Breast epithelium (tissue), 4 donors: ENCODE results near the gene SLC28A1. TPM values are rescaled to one million over a fixed set of nuclear protein-coding genes. Genes with fewer than 3 reads are reported as not detected.
A peak's percentile ranks its signal among the peaks of the same experiment; 100 is the strongest.

Experiments
- DNase-seq, 2 donors: peaks; one replicate each; pipeline ENCODE4 v3.0.0-alpha.2; 2019; ENCODE audit warnings: low spot score in 2 of 2
- H3K27ac ChIP-seq, 2 donors: fragments of 200-600 bp; sonication (generic) in 1 of 2; one replicate each; pipeline ENCODE4 v1.5.1; 2016 to 2019; ENCODE audit warnings: mild to moderate bottlenecking in 1 of 2
- H3K27me3 ChIP-seq, 2 donors: fragments of 200-600 bp; sonication (generic) in 1 of 2; one replicate each; pipeline versions ENCODE4 v1.5.1 to v1.6.0; 2017 to 2019; ENCODE audit warnings: control low read depth in 1 of 2, mild to moderate bottlenecking in 1 of 2
- H3K36me3 ChIP-seq: fragments of 200-600 bp; one replicate; pipeline ENCODE4 v1.5.1; 2019
- H3K4me1 ChIP-seq, 2 donors: fragments of 200-600 bp; sonication (generic); one replicate each; pipeline ENCODE4 v1.5.1; 2016 to 2019; ENCODE audit warnings: control low read depth in 1 of 2
- H3K4me3 ChIP-seq, 3 donors: fragments of 200-600 bp; sonication (generic); 1 replicate in 2 of 3; 2 replicates in 1 of 3; pipeline ENCODE4 v1.5.1; 2016 to 2019; ENCODE audit warnings: mild to moderate bottlenecking in 3 of 3, moderate library complexity in 2 of 3
- H3K9me3 ChIP-seq, 2 donors: fragments of 200-600 bp; sonication (generic) in 1 of 2; one replicate each; pipeline ENCODE4 v1.5.1; 2016 to 2019; ENCODE audit warnings: control low read depth in 1 of 2
- POLR2A ChIP-seq: fragments of 450-650 bp; IDR thresholded peaks from one replicate; pipeline ENCODE4 v1.6.1; 2016; ENCODE audit warnings: antibody characterized with exemption, mild to moderate bottlenecking, moderate library complexity
- POLR2AphosphoS5 ChIP-seq, 3 donors: sonication (generic); formaldehyde crosslinking; IDR thresholded peaks; one replicate each; pipeline ENCODE4 v1.6.1; 2017; ENCODE audit warnings: antibody characterized with exemption in 3 of 3
- intact Hi-C: fragments of 100-400 bp; cut with DNase I; formaldehyde crosslinking; loops from one replicate; pipeline ENCODE4 v1.15.1; 2023; ENCODE audit warnings: low total_unique reads
- total RNA-seq, 3 donors: library from RNA; depleted of rRNA; stranded (reverse); fragments of >200 nt; gene quantifications; one replicate each; pipeline ENCODE4 v1.1.0, GENCODE V29; 2016
- TF ChIP-seq, protein P1 (sequence below), 3 donors: fragments of 450-650 bp; IDR thresholded peaks; one replicate each; pipeline ENCODE4 v1.5.1; 2016 to 2017; ENCODE audit warnings: antibody characterized with exemption in 3 of 3, mild to moderate bottlenecking in 3 of 3, moderate library complexity in 3 of 3

SLC28A1 gene
- total RNA-seq, 3 donors from 2014 or later, result 0.59 TPM; not detected in 2

DNA sequence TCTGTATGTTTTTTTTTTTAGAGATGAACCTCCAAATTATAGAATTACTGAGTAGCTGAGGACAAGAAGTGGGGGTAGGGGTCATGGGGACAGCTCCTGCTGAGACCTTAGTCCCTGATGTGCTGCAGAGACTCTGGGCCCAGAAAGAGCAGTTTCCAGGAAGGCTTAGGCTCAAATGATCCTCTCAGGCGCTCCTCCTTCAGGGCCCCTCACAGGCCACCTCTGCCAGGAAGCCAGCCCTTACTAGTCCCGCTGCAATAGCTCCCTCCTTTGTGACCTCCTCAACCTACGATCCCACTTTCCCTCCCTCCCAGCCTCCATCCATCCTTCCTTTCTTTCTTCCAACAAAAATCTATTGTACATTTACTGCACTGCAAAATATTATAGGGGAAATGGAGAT lies 24.6 kb downstream of the SLC28A1 start:
- TF ChIP-seq, protein P1, sequence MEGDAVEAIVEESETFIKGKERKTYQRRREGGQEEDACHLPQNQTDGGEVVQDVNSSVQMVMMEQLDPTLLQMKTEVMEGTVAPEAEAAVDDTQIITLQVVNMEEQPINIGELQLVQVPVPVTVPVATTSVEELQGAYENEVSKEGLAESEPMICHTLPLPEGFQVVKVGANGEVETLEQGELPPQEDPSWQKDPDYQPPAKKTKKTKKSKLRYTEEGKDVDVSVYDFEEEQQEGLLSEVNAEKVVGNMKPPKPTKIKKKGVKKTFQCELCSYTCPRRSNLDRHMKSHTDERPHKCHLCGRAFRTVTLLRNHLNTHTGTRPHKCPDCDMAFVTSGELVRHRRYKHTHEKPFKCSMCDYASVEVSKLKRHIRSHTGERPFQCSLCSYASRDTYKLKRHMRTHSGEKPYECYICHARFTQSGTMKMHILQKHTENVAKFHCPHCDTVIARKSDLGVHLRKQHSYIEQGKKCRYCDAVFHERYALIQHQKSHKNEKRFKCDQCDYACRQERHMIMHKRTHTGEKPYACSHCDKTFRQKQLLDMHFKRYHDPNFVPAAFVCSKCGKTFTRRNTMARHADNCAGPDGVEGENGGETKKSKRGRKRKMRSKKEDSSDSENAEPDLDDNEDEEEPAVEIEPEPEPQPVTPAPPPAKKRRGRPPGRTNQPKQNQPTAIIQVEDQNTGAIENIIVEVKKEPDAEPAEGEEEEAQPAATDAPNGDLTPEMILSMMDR (IDR thresholded peaks at IDR 0.05), result no peak
- TF ChIP-seq POLR2A (no peak), POLR2AphosphoS5 (IDR thresholded peaks at IDR 0.05) (no peak)
- DNase-seq, result no peak
- H3K9me3 ChIP-seq, result no peaks in the 10 kb centered on the region
- H3K4me1 ChIP-seq, result peaks cover 9 to 19% of the 10 kb centered on the region in 2 donors
- intact Hi-C loops, result no loop called here
- H3K27ac ChIP-seq, result peak overlapping the region; percentile 36 to 41
- H3K4me3 ChIP-seq, result no peak overlapping the region
- H3K27me3 ChIP-seq, result no peaks in the 10 kb centered on the region
- H3K36me3 ChIP-seq, result no peaks in the 10 kb centered on the region

GRCh38 chr15:84909782-84910181 lies 25.3 kb downstream of the SLC28A1 start:
- Histone ChIP-seq H3K27me3 (no peaks in the 10 kb centered on the region), H3K4me1 (peaks cover 11 to 25% of the 10 kb centered on the region in 2 donors), H3K27ac (peak overlapping the region; percentile 41 to 96), H3K9me3 (no peaks in the 10 kb centered on the region), H3K36me3 (no peaks in the 10 kb centered on the region), H3K4me3 (no peak overlapping the region)
- no peak for DNase-seq
- intact Hi-C loops, result no loop called here
- TF ChIP-seq, protein P1 (IDR thresholded peaks at IDR 0.05), result no peak
- TF ChIP-seq POLR2AphosphoS5 (IDR thresholded peaks at IDR 0.05), result no peak
- no peak for TF ChIP-seq POLR2A

- Histone ChIP-seq H3K27ac (peak overlapping the region; percentile 94 to 96), H3K36me3 (no peaks in the 10 kb centered on the region), H3K27me3 (no peaks in the 10 kb centered on the region), H3K4me3 (peak overlapping the region in 1 of 3 donors; percentile 21), H3K4me1 (peaks cover 17 to 33% of the 10 kb centered on the region in 2 donors), H3K9me3 (no peaks in the 10 kb centered on the region)
- TF ChIP-seq, protein P1 (IDR thresholded peaks at IDR 0.05), result no peak
- TF ChIP-seq POLR2AphosphoS5 (IDR thresholded peaks at IDR 0.05) (peak in 1 of 3 donors; percentile 13), POLR2A (no peak)
- peak in 1 of 2 donors; percentile 60 for DNase-seq
- intact Hi-C loops, result no loop called here
Observed at GRCh38 chr15:84910928-84911623, 26.6 kb downstream of the SLC28A1 start.

- H3K9me3 ChIP-seq, result no peaks in the 10 kb centered on the region
- H3K27me3 ChIP-seq, result no peaks in the 10 kb centered on the region
- peak overlapping the region; percentile 94 to 96 for H3K27ac ChIP-seq
- intact Hi-C loops, result no loop called here
- DNase-seq, result peak; percentile 69 to 89
- H3K4me1 ChIP-seq, result peaks cover 17 to 33% of the 10 kb centered on the region in 2 donors
- no peaks in the 10 kb centered on the region for H3K36me3 ChIP-seq
- H3K4me3 ChIP-seq, result no peak overlapping the region
- peak; percentile 70 to 78 (median 77) for TF ChIP-seq POLR2AphosphoS5 (IDR thresholded peaks at IDR 0.05)
- TF ChIP-seq, protein P1 (IDR thresholded peaks at IDR 0.05), result no peak
Observed at GRCh38 chr15:84911879-84912660, 27.6 kb downstream of the SLC28A1 start.

DNA sequence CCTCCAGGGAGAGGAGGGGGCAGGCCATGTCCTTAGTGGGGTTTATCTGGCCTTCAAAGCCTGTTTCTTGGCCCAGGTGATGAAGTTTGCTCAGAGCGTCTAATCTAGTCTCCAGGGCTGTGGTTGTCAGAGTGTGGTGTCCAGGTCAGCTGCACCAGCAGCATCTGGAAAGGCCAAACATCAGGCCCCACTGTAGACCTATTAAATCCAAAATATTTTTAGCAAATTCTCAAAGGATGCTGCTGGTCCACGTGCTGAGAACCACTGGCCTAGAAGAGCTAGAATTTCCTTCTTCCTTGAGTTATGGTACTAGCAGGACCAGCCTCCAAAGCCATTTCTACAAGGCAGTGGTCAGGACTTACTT lies 28.9 kb downstream of the SLC28A1 start:
- no peaks in the 10 kb centered on the region for H3K9me3 ChIP-seq
- TF ChIP-seq POLR2A, result no peak
- TF ChIP-seq POLR2AphosphoS5 (IDR thresholded peaks at IDR 0.05), result no peak
- TF ChIP-seq, protein P1 (IDR thresholded peaks at IDR 0.05), result no peak
- no peak for DNase-seq
- H3K27me3 ChIP-seq, result no peaks in the 10 kb centered on the region
- no peaks in the 10 kb centered on the region for H3K36me3 ChIP-seq
- H3K4me3 ChIP-seq, result no peak overlapping the region
- intact Hi-C loops, result no loop called here
- peak overlapping the region; percentile 94 to 96 for H3K27ac ChIP-seq
- peaks cover 17 to 33% of the 10 kb centered on the region in 2 donors for H3K4me1 ChIP-seq
